ENCODE data around the gene XPR1. TPM values are rescaled to one million over a fixed set of nuclear protein-coding genes. Genes with fewer than 3 reads are reported as not detected.

XPR1 gene
- polyA plus RNA-seq, 1 donor (not counting 4 experiments of a cell fraction or from before 2014, with no cell fraction given) = 40.0 TPM

- Histone ChIP-seq H3K9ac (ENCODE audit: control insufficient read depth, extremely low read depth, insufficient read depth, low read length) (no peak overlapping the region), H2AFZ (ENCODE audit: control insufficient read depth, low read length) (no peak overlapping the region), H3K9me1 (ENCODE audit: control insufficient read depth, extremely low read depth, insufficient read depth, low read length) (no peaks in the 10 kb centered on the region), H3K4me2 (ENCODE audit: control insufficient read depth, extremely low read depth, insufficient read depth, low read depth, low read length) (no peak overlapping the region), H3K4me3 (ENCODE audit: control insufficient read depth in 2 of 3, extremely low read depth in 1 of 3, insufficient read depth in 2 of 3, low read depth in 1 of 3, low read length in 3 of 3) (no peak overlapping the region), H3K27ac (ENCODE audit: control insufficient read depth, insufficient read depth, low read length) (no peak overlapping the region), H3K27me3 (ENCODE audit: control insufficient read depth, extremely low read depth, insufficient read depth, low read length) (no peaks in the 10 kb centered on the region), H3K9me3 (ENCODE audit: control insufficient read depth, low read depth, low read length) (no peaks in the 10 kb centered on the region), H3K4me1 (ENCODE audit: control insufficient read depth, extremely low read depth, insufficient read depth, low read length) (no peaks in the 10 kb centered on the region), H3K79me2 (ENCODE audit: control insufficient read depth, insufficient read depth, low read length) (peaks cover 6% of the 10 kb centered on the region), H3K36me3 (ENCODE audit: control insufficient read depth in 2 of 2, extremely low read depth in 1 of 2, insufficient read depth in 2 of 2, low read length in 2 of 2) (no peaks in the 10 kb centered on the region), H4K20me1 (ENCODE audit: control insufficient read depth, extremely low read depth, insufficient read depth, low read length) (peaks cover 2% of the 10 kb centered on the region)
- no peak for TF ChIP-seq EZH2 (IDR thresholded peaks at IDR 0.05; ENCODE audit: low read length)
- TF ChIP-seq, protein P1, sequence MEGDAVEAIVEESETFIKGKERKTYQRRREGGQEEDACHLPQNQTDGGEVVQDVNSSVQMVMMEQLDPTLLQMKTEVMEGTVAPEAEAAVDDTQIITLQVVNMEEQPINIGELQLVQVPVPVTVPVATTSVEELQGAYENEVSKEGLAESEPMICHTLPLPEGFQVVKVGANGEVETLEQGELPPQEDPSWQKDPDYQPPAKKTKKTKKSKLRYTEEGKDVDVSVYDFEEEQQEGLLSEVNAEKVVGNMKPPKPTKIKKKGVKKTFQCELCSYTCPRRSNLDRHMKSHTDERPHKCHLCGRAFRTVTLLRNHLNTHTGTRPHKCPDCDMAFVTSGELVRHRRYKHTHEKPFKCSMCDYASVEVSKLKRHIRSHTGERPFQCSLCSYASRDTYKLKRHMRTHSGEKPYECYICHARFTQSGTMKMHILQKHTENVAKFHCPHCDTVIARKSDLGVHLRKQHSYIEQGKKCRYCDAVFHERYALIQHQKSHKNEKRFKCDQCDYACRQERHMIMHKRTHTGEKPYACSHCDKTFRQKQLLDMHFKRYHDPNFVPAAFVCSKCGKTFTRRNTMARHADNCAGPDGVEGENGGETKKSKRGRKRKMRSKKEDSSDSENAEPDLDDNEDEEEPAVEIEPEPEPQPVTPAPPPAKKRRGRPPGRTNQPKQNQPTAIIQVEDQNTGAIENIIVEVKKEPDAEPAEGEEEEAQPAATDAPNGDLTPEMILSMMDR (optimal IDR thresholded peaks at IDR 0.05 in 1 of 3, IDR thresholded peaks at IDR 0.05 in 1 of 3, conservative IDR thresholded peaks at IDR 0.05 in 1 of 3; ENCODE audit: extremely low read depth in 1 of 3, insufficient read depth in 2 of 3, low read length in 3 of 3) = no peak
- dilution Hi-C loops (cut with MboI; ENCODE audit: extremely low pct_ligation_motif_present, low sequenced_read_pairs) = no loop called here
- DNase-seq (ENCODE audit: low read depth, low spot score) (no peak), FAIRE-seq (no peak)
Measured at GRCh38 chr1:180695282-180695681, 63.5 kb downstream of the XPR1 start.

DNA sequence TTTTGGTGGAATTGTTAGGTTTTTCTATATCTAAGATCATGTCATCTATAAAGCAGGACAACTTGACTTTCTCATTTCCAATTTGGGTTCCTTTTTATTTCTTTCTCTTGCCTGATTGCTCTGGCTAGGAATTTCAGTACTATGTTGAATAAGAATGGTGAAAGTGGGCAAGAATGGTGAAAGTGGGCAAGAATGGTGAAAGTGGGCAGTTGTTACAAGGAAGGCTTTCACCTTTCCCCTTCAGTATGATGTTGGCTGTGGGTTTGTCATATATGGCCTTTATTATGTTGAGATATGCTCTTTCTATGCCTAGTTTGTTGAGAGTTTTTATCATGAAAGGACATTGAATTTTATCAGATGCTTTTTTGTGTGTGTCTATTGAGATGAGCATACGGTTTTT, 64.5 kb downstream of the XPR1 start:
- Histone ChIP-seq H3K9me3 (ENCODE audit: control insufficient read depth, low read depth, low read length) (no peaks in the 10 kb centered on the region), H3K4me2 (ENCODE audit: control insufficient read depth, extremely low read depth, insufficient read depth, low read depth, low read length) (no peak overlapping the region), H2AFZ (ENCODE audit: control insufficient read depth, low read length) (no peak overlapping the region), H4K20me1 (ENCODE audit: control insufficient read depth, extremely low read depth, insufficient read depth, low read length) (peaks cover 2% of the 10 kb centered on the region), H3K36me3 (ENCODE audit: control insufficient read depth in 2 of 2, extremely low read depth in 1 of 2, insufficient read depth in 2 of 2, low read length in 2 of 2) (no peaks in the 10 kb centered on the region), H3K79me2 (ENCODE audit: control insufficient read depth, insufficient read depth, low read length) (peaks cover 6% of the 10 kb centered on the region), H3K27me3 (ENCODE audit: control insufficient read depth, extremely low read depth, insufficient read depth, low read length) (no peaks in the 10 kb centered on the region), H3K4me1 (ENCODE audit: control insufficient read depth, extremely low read depth, insufficient read depth, low read length) (no peaks in the 10 kb centered on the region), H3K9ac (ENCODE audit: control insufficient read depth, extremely low read depth, insufficient read depth, low read length) (no peak overlapping the region), H3K9me1 (ENCODE audit: control insufficient read depth, extremely low read depth, insufficient read depth, low read length) (no peaks in the 10 kb centered on the region), H3K27ac (ENCODE audit: control insufficient read depth, insufficient read depth, low read length) (no peak overlapping the region), H3K4me3 (ENCODE audit: control insufficient read depth in 2 of 3, extremely low read depth in 1 of 3, insufficient read depth in 2 of 3, low read depth in 1 of 3, low read length in 3 of 3) (no peak overlapping the region)
- TF ChIP-seq, protein P1 (optimal IDR thresholded peaks at IDR 0.05 in 1 of 3, IDR thresholded peaks at IDR 0.05 in 1 of 3, conservative IDR thresholded peaks at IDR 0.05 in 1 of 3; ENCODE audit: extremely low read depth in 1 of 3, insufficient read depth in 2 of 3, low read length in 3 of 3) = no peak
- no peak for TF ChIP-seq EZH2 (IDR thresholded peaks at IDR 0.05; ENCODE audit: low read length)
- DNase-seq (ENCODE audit: low read depth, low spot score) (no peak), FAIRE-seq (no peak)
- dilution Hi-C loops (cut with MboI; ENCODE audit: extremely low pct_ligation_motif_present, low sequenced_read_pairs) = no loop called here

All from keratinocyte (primary cell).